Measurements from ENCODE around the gene PTGIR. TPM values are rescaled to one million over a fixed set of nuclear protein-coding genes. Genes with fewer than 3 reads are reported as not detected.

PTGIR gene
- total RNA-seq, 4 donors from 2014 or later = 0.55 to 2.4 (median 2.2) TPM; not detected in 1

GRCh38 chr19:46603195-46603637, 21.7 kb downstream of the PTGIR start:
- peaks cover 0 to 22% (median 5%) of the 10 kb centered on the region in 4 donors for H3K36me3 ChIP-seq
- 16% methylated on average over 2 of the region's 2 CpGs; no CpG with 5 or more reads in 1 of the 2 donors for WGBS, 2 donors (ENCODE audit: low coverage in 1 of 2)
- H3K4me1 ChIP-seq = peaks cover 19 to 42% (median 29%) of the 10 kb centered on the region in 4 donors
- TF ChIP-seq EP300 (IDR thresholded peaks at IDR 0.05; ENCODE audit: low read depth) (no peak), CTCF (IDR thresholded peaks at IDR 0.05) (no peak), POLR2AphosphoS5 (IDR thresholded peaks at IDR 0.05) (peak in 2 of 3 donors; percentile 48 to 64), POLR2A (IDR thresholded peaks at IDR 0.05) (peak; percentile 59)
- H3K4me3 ChIP-seq = peak overlapping the region; percentile 99 to 100 (median 100)
- intact Hi-C loops (cut with DNase I; ENCODE audit: low total_unique reads) (loop anchor here (5.0 kb wide), 2 partner anchors 59 to 144 kb away; partner anchors contain the start of genes DACT3, FKRP and STRN4), in situ Hi-C loops (cut with MboI; ENCODE audit: low pct_ligation_motif_present in 1 of 4, low pct_unique_long_range_greater_than_20kb in 1 of 4, low sequenced_read_pairs in 3 of 4) (no loop called here)
- peak overlapping the region; percentile 97 to 100 (median 98) for H3K27ac ChIP-seq
- no peaks in the 10 kb centered on the region for H3K27me3 ChIP-seq
- DNase-seq = peak; percentile 77
- no peaks in the 10 kb centered on the region for H3K9me3 ChIP-seq

GRCh38 chr19:46602392-46603194, 22.3 kb downstream of the PTGIR start:
- no peak for DNase-seq
- H3K9me3 ChIP-seq = no peaks in the 10 kb centered on the region
- intact Hi-C loops (cut with DNase I; ENCODE audit: low total_unique reads) = loop anchor here (5.0 kb wide), 2 partner anchors 60 to 145 kb away; partner anchors contain the start of genes DACT3, FKRP and STRN4
- peaks cover 19 to 42% (median 29%) of the 10 kb centered on the region in 4 donors for H3K4me1 ChIP-seq
- in situ Hi-C loops (cut with MboI; ENCODE audit: low pct_ligation_motif_present in 1 of 4, low pct_unique_long_range_greater_than_20kb in 1 of 4, low sequenced_read_pairs in 3 of 4) = no loop called here
- TF ChIP-seq EP300 (IDR thresholded peaks at IDR 0.05; ENCODE audit: low read depth) (no peak), CTCF (IDR thresholded peaks at IDR 0.05) (no peak), POLR2A (IDR thresholded peaks at IDR 0.05) (no peak), POLR2AphosphoS5 (IDR thresholded peaks at IDR 0.05) (no peak)
- peak overlapping the region; percentile 97 to 100 (median 98) for H3K27ac ChIP-seq
- 4% methylated on average over 21 of the region's 23 CpGs; no CpG with 5 or more reads in 1 of the 2 donors for WGBS, 2 donors (ENCODE audit: low coverage in 1 of 2)
- no peaks in the 10 kb centered on the region for H3K27me3 ChIP-seq
- peak overlapping the region; percentile 99 to 100 (median 100) for H3K4me3 ChIP-seq
- H3K36me3 ChIP-seq = peaks cover 0 to 16% (median 2%) of the 10 kb centered on the region in 4 donors

GRCh38 chr19:46601318-46602224, 23.3 kb downstream of the PTGIR start, which contains the start of gene CALM3:
CALM3 (plus strand) TSS chr19:46601330; CDS start chr19:46601435, 105 bp downstream.
- in situ Hi-C loops (cut with MboI; ENCODE audit: low pct_ligation_motif_present in 1 of 4, low pct_unique_long_range_greater_than_20kb in 1 of 4, low sequenced_read_pairs in 3 of 4) = no loop called here
- DNase-seq = no peak
- peaks cover 19 to 42% (median 29%) of the 10 kb centered on the region in 4 donors for H3K4me1 ChIP-seq
- no peaks in the 10 kb centered on the region for H3K9me3 ChIP-seq
- 0% methylated on average over 11 to 51 of the region's 51 CpGs for WGBS, 2 donors (ENCODE audit: low coverage in 1 of 2)
- H3K27ac ChIP-seq = peak within 1 kb of the TSS; percentile 97 to 100 (median 98)
- intact Hi-C loops (cut with DNase I; ENCODE audit: low total_unique reads) = loop anchor here (5.0 kb wide), 2 partner anchors 61 to 146 kb away; partner anchors contain the start of genes DACT3, FKRP and STRN4
- peak; percentile 94 for TF ChIP-seq POLR2A (IDR thresholded peaks at IDR 0.05)
- peak; percentile 57 to 94 (median 87) for TF ChIP-seq POLR2AphosphoS5 (IDR thresholded peaks at IDR 0.05)
- TF ChIP-seq CTCF (IDR thresholded peaks at IDR 0.05) = no peak
- TF ChIP-seq EP300 (IDR thresholded peaks at IDR 0.05; ENCODE audit: low read depth) = no peak
- peak within 1 kb of the TSS; percentile 99 to 100 (median 100) for H3K4me3 ChIP-seq
- H3K27me3 ChIP-seq = no peaks in the 10 kb centered on the region
- peaks cover 0 to 6% (median 0%) of the 10 kb centered on the region in 4 donors for H3K36me3 ChIP-seq

Measured in transverse colon (tissue), 4 donors.